GM06990 (cell line): Measurements from ENCODE around the gene SPIN4.

Experiments
- DNase-seq: peaks from one replicate; pipeline ENCODE4 v3.0.0-alpha.2; 2011; ENCODE audit not compliant: insufficient read length; ENCODE audit errors: extremely low read depth
- H3K27me3 ChIP-seq: replicated peaks from 2 replicates; pipeline ENCODE4 v1.6.0; 2011; ENCODE audit warnings: low read length; ENCODE audit not compliant: control insufficient read depth, insufficient read depth
- H3K36me3 ChIP-seq: 2 replicates; pipeline ENCODE4 v1.5.1; 2011; ENCODE audit warnings: low read length; ENCODE audit not compliant: control insufficient read depth, insufficient read depth
- H3K4me3 ChIP-seq: replicated peaks from 2 replicates; pipeline ENCODE4 v1.5.1; 2011; ENCODE audit warnings: low read depth, mild to moderate bottlenecking, control low read depth, low read length
- TF ChIP-seq, protein P1 (sequence below): IDR thresholded peaks from 2 replicates; pipeline ENCODE4 v1.5.1; 2011; ENCODE audit warnings: low read length, control low read depth, mild to moderate bottlenecking, inconsistent platforms; ENCODE audit not compliant: insufficient read depth, poor library complexity, severe bottlenecking

Gene SPIN4

DNA sequence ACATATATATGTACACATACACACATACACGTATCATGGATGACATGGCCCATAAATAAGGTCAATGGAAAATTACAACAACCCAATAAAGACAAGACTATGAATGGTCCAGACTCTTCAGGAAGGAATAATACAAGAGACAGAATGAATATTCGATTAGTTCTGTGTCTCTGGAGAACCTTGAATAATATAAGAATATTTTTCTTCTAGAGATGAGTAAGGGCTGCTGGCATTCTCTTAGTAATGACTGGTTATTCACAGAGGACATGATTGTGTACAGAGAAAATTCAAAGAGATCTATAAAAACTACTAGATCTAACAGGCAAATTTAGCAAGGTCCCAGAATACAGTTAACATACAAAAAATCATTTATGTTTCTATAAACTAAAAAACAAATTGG lies 23.3 kb downstream of the SPIN4 start:
- no peaks in the 10 kb centered on the region for H3K36me3 ChIP-seq
- TF ChIP-seq, protein P1, sequence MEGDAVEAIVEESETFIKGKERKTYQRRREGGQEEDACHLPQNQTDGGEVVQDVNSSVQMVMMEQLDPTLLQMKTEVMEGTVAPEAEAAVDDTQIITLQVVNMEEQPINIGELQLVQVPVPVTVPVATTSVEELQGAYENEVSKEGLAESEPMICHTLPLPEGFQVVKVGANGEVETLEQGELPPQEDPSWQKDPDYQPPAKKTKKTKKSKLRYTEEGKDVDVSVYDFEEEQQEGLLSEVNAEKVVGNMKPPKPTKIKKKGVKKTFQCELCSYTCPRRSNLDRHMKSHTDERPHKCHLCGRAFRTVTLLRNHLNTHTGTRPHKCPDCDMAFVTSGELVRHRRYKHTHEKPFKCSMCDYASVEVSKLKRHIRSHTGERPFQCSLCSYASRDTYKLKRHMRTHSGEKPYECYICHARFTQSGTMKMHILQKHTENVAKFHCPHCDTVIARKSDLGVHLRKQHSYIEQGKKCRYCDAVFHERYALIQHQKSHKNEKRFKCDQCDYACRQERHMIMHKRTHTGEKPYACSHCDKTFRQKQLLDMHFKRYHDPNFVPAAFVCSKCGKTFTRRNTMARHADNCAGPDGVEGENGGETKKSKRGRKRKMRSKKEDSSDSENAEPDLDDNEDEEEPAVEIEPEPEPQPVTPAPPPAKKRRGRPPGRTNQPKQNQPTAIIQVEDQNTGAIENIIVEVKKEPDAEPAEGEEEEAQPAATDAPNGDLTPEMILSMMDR, result no peak
- H3K4me3 ChIP-seq, result no peak overlapping the region
- no peaks in the 10 kb centered on the region for H3K27me3 ChIP-seq
- no peak for DNase-seq

DNA sequence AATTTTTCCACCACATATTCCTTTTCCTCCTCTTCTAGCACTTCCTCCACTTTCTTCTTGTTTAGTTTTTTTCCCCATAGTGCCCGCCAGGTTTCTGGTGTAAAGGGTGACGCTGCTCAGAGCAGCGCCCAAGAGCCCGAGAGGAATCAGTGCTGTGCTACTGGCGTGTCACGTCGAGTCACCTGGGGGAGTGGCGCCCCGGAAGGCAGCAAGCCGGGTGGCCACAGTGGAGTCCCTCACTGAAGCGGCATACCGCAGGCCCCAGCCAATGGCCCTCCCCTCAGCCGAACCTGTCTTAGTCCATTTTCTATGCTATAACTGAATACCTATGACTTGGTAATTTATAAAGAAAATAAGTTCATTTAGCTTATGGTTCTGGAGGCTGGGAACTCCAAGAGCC lies 51.5 kb downstream of the SPIN4 start:
- DNase-seq, result no peak
- Histone ChIP-seq H3K27me3 (no peaks in the 10 kb centered on the region), H3K4me3 (no peak overlapping the region), H3K36me3 (no peaks in the 10 kb centered on the region)
- TF ChIP-seq, protein P1, result no peak
